Panc1 (cell line): ENCODE data around the gene ZNF19. TPM values are rescaled to one million over a fixed set of nuclear protein-coding genes. Genes with fewer than 3 reads are reported as not detected.

Experiments
- ATAC-seq: fragments of 200-7000 bp; cut with Tn5 transposase; 2 replicates; pipeline ENCODE4 v1.9.1; 2020; ENCODE audit warnings: mild to moderate bottlenecking, moderate library complexity
- BruUV-seq: library from RNA; stranded (reverse); fragments of 400-500 nt; replicated peaks from 2 replicates; lab custom pipeline; 2021; lab: Mats Ljungman, UMichigan
- CTCF ChIA-PET: fragments of 300-600 bp; sonication (Branson Sonifier 250); formaldehyde crosslinking; loops from one replicate; lab custom pipeline; 2022; ENCODE audit warnings: antibody characterized with exemption; lab: Charles Lee
- POLR2A ChIA-PET: fragments of 300-600 bp; sonication (Branson Sonifier 250); formaldehyde crosslinking; loops from one replicate; lab custom pipeline; 2022; ENCODE audit warnings: antibody characterized with exemption; lab: Charles Lee
- DNase-seq: peaks from one replicate; pipeline ENCODE4 v3.0.0-alpha.2; 2010; ENCODE audit warnings: low read depth, low spot score
- H3K27ac ChIP-seq: 2 replicates; pipeline ENCODE4 v1.5.1; 2011; ENCODE audit warnings: mild to moderate bottlenecking, low read length, inconsistent platforms
- H3K27me3 ChIP-seq: fragments of 200-500 bp; sonication (Bioruptor generic); 2 replicates; pipeline ENCODE4 v1.6.0; 2014; ENCODE audit warnings: low read length, inconsistent platforms; ENCODE audit not compliant: control insufficient read depth, insufficient read depth
- H3K36me3 ChIP-seq: fragments of 200-500 bp; sonication (Bioruptor generic); 2 replicates; pipeline ENCODE4 v1.5.1; 2014; ENCODE audit warnings: inconsistent platforms, mild to moderate bottlenecking, low read length, moderate library complexity; ENCODE audit not compliant: control insufficient read depth, insufficient read depth
- H3K4me1 ChIP-seq: 2 replicates; pipeline ENCODE4 v1.5.1; 2011; ENCODE audit warnings: inconsistent platforms, mild to moderate bottlenecking, low read length, moderate library complexity; ENCODE audit not compliant: control insufficient read depth, insufficient read depth
- H3K4me3 ChIP-seq, 2 experiments: 2 replicates each; pipeline ENCODE4 v1.5.1; 2011 to 2012; ENCODE audit warnings: low read depth in 2 of 2, low read length in 2 of 2, mild to moderate bottlenecking in 2 of 2, inconsistent platforms in 1 of 2, moderate library complexity in 1 of 2
- H3K9me3 ChIP-seq: fragments of 200-500 bp; sonication (Bioruptor generic); 2 replicates; pipeline ENCODE4 v1.5.1; 2014; ENCODE audit warnings: low read depth, mild to moderate bottlenecking, inconsistent platforms, low read length, moderate library complexity; ENCODE audit not compliant: control insufficient read depth, insufficient read depth
- CTCF ChIP-seq: fragments of 450-650 bp; IDR thresholded peaks from 2 replicates; pipeline ENCODE4 v1.5.1; 2017; ENCODE audit warnings: mild to moderate bottlenecking
- POLR2AphosphoS5 ChIP-seq: IDR thresholded peaks from 2 replicates; pipeline ENCODE4 v1.6.1; 2012; ENCODE audit warnings: mild to moderate bottlenecking, low read depth, low read length, moderate library complexity
- REST ChIP-seq, 2 experiments: IDR thresholded peaks; 2 replicates each; pipeline ENCODE4 v1.6.1; 2011 to 2012; ENCODE audit warnings: low read depth in 2 of 2, control low read depth in 1 of 2, low read length in 1 of 2, mild to moderate bottlenecking in 1 of 2, moderate library complexity in 1 of 2; ENCODE audit not compliant: insufficient read depth in 1 of 2
- SIN3A ChIP-seq: IDR thresholded peaks from 2 replicates; pipeline ENCODE4 v1.6.1; 2012; ENCODE audit warnings: low read depth, mild to moderate bottlenecking, low read length, moderate library complexity, borderline replicate concordance; ENCODE audit not compliant: insufficient read depth
- TCF7L2 ChIP-seq: IDR thresholded peaks from 2 replicates; pipeline ENCODE4 v1.6.1; 2011; ENCODE audit warnings: mild to moderate bottlenecking, low read depth, low read length, inconsistent platforms
- in situ Hi-C: cut with HindIII; loops from 2 replicates; pipeline ENCODE4 v1.10.0; 2016; ENCODE audit warnings: low sequenced_read_pairs, low pct_unique_long_range_greater_than_20kb
- intact Hi-C: fragments of 100-400 bp; cut with micrococcal nuclease; formaldehyde crosslinking; loops from one replicate; pipeline ENCODE4 v1.10.0; 2022; ENCODE audit not compliant: unreplicated experiment
- total RNA-seq: library from RNA; stranded (reverse); gene quantifications from one replicate; pipeline ENCODE4 v1.2.1, GENCODE V29; 2021; ENCODE audit not compliant: unreplicated experiment

ZNF19 gene
- total RNA-seq, 1 experiment from 2014 or later: 2.5 TPM

- no peak overlapping the region for H3K27ac ChIP-seq
- DNase-seq (peak; percentile 79), ATAC-seq (peak; percentile 94)
- H3K27me3 ChIP-seq: no peaks in the 10 kb centered on the region
- H3K9me3 ChIP-seq: no peaks in the 10 kb centered on the region
- BruUV-seq: no TSS peak
- CTCF ChIA-PET: no interaction called here
- TF ChIP-seq REST (IDR thresholded peaks at IDR 0.05; ENCODE audit: insufficient read depth in 1 of 2, low read depth in 2 of 2, low read length in 1 of 2) (no peak), SIN3A (no peak), TCF7L2 (peak; percentile 53)
- H3K4me3 ChIP-seq: peak overlapping the region; percentile 36 to 42
- in situ Hi-C loops: no loop called here
- POLR2A ChIA-PET: no interaction called here
- intact Hi-C loops: no loop called here
- peaks cover 4% of the 10 kb centered on the region; the same call in 1 of the 2 replicates for H3K4me1 ChIP-seq
- no peaks in the 10 kb centered on the region for H3K36me3 ChIP-seq
Observed at GRCh38 chr16:71426069-71426879, 62.9 kb downstream of the ZNF19 start.

- H3K4me1 ChIP-seq: peaks cover 4% of the 10 kb centered on the region; the same call in 1 of the 2 replicates
- TF ChIP-seq POLR2AphosphoS5 (no peak), CTCF (no peak), SIN3A (no peak), TCF7L2 (no peak), REST (IDR thresholded peaks at IDR 0.05; ENCODE audit: insufficient read depth in 1 of 2, low read depth in 2 of 2, low read length in 1 of 2) (no peak)
- POLR2A ChIA-PET: no interaction called here
- H3K27me3 ChIP-seq: no peaks in the 10 kb centered on the region
- no peaks in the 10 kb centered on the region for H3K9me3 ChIP-seq
- in situ Hi-C loops (no loop called here), intact Hi-C loops (no loop called here)
- no peak overlapping the region for H3K27ac ChIP-seq
- no TSS peak for BruUV-seq
- H3K4me3 ChIP-seq: peak overlapping the region in 1 of 2 experiments; percentile 42; a peak in 3 of 4 replicates
- CTCF ChIA-PET: no interaction called here
- H3K36me3 ChIP-seq: no peaks in the 10 kb centered on the region
- ATAC-seq (no peak), DNase-seq (no peak)
Observed at GRCh38 chr16:71425746-71426068, 63.4 kb downstream of the ZNF19 start.
